HG03066 (cell line): Measurements from ENCODE around the gene ARF5.

Source experiments
- ATAC-seq: cut with Tn5 transposase; IDR thresholded peaks from one replicate; pipeline ENCODE4 v1.9.1; 2021; ENCODE audit warnings: low read depth; ENCODE audit not compliant: unreplicated experiment

ARF5 gene

DNA sequence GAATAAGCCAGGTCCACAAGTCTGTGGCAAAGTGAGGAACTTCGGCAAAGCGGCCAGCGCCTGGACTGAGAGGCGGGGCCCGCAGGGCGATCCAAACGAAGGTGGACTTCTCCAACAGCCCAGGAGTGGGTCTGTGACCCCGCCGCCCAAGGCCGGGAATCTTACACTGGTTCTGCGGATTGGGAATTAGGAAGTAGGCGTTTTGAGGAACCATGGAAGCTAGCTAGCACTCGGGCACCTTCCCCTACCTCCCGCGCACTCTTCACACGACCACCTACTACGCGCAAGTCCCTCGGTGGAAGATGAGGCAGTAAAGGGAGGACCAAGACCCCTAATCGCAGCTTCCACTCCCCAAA is 570 bp upstream of the ARF5 start:
- no peak for ATAC-seq

DNA sequence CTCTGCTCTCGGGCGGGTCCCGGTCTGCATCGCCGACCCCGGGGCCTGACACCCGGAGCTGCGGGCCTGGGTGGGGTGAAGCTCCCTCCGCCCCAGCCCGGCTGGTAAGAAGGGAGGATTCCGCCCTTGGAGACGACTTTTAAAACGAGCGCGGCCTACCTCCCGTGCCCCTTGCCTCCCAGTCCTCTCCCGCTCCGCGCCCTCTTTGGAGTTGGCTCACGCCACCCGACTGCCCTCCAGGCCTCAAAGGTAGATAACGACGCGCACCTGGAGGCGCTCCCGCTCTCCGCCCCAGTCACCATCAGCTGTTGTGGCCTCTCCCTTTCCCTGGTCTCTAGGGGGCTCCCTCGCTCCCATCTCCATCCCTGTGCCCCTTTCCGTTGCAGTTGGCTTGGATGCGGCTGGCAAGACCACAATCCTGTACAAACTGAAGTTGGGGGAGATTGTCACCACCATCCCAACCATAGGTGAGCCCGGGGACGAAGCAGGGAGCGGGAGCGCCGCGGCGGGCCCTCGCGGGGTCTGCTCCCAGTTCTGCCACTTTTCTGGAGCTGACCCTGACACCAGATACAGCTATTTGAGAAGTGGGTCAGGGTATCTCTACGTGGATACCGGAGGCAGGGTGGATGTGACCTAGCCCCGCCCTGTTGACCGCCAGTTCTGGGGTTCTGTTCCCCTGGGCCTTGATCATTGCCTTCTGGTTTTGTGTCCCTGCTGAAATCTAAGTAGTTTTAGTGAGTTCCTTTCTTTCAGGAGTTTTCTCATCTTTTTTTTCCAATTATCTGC is 679 bp downstream of the ARF5 start:
- peak; percentile 29 for ATAC-seq

DNA sequence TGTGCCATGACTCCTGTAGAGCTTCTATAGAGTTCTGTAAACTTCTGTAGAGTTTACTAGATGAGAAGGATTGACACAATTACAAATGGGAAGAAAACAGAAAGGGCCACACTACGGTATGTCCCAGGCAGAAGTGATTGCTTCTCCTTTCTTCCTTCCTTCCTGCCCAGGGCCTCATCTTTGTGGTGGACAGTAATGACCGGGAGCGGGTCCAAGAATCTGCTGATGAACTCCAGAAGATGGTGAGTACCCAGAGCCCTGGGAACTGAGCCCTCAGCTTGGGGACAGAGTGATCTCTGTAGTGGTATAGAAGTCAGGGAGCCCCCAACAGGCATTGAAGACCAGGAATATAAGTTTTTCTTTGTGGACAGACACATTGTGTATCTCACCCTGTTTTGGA is 1.7 kb downstream of the ARF5 start:
- no peak for ATAC-seq

DNA sequence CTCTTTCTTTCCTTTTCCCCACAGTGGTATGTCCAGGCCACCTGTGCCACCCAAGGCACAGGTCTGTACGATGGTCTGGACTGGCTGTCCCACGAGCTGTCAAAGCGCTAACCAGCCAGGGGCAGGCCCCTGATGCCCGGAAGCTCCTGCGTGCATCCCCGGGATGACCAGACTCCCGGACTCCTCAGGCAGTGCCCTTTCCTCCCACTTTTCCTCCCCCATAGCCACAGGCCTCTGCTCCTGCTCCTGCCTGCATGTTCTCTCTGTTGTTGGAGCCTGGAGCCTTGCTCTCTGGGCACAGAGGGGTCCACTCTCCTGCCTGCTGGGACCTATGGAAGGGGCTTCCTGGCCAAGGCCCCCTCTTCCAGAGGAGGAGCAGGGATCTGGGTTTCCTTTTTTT is 3.0 kb downstream of the ARF5 start:
- no peak for ATAC-seq

DNA sequence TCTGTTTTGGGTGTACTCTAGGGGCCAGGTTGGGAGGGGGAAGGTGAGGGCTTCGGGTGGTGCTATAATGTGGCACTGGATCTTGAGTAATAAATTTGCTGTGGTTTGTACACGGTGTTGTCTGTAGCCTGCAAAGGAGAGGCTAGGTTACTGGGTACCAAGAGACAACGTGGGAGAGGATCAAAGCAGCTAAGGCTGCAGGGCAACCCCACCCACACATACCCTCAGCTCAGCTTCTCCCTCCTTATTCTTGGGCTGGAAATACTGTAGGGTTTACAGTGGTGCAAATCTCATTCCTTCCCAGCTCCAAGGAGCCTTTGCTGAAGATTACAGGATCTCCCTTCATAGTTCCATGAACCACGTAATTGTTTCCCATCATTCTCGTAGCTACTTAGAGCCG is 3.4 kb downstream of the ARF5 start:
- ATAC-seq: no peak

DNA sequence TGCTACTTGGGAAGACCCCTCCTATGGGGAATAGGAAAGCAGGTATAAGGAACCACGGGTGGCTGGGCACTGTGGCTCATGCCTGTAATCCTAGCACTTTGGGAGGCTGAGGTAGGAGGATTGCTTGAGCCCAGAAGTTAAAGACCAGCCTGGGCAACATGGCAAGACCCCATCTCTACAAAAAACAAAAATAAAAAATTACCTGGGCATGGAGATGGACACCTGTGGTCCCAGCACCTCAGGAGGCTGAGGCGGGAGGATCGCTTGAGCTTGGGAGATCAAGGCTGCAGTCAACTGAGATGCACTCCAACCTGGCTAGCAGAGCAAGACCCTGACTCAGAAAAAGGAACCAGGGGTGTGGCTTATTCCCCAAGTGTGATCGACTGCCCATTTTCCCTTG is 4.3 kb downstream of the ARF5 start:
- no peak for ATAC-seq

DNA sequence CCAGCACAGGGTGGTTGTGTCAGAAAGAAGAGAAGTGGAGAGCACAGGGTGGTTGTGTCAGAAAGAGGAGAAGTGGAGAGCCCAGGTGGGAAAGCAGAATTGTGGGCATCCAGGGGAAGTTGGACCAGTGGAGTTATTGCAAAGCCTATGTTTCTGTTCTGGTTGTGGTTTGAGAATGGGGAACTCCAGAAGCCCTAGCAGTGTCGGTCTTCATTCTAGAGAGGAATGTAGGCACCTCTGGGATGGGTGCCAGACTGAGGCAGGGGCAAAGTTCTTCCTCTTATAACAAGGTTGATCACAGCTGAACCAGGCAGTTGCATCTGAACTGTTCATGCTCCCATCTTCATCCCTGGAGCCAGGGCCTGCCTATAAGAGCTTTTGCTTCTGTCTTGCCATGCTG is 6.3 kb downstream of the ARF5 start:
- ATAC-seq: no peak

DNA sequence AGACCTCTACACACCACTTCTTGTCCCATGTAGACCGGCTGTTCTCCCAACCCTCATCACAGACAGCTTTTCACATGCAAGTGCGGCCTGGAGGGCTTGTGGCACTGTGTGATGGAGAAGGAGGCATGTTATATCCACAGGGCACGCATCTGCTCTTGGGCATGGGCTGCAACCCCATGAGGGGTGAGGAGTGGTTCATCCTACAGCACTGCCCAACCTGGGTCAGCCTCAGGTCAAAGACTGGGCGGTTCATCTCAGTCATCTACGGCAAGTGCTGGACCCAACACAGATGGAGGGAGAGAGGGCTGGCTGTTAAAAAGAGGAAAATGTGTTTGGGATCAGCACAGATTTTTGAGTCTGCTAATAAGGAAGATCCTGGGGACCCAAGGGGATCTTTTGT is 7.5 kb downstream of the ARF5 start:
- no peak for ATAC-seq

DNA sequence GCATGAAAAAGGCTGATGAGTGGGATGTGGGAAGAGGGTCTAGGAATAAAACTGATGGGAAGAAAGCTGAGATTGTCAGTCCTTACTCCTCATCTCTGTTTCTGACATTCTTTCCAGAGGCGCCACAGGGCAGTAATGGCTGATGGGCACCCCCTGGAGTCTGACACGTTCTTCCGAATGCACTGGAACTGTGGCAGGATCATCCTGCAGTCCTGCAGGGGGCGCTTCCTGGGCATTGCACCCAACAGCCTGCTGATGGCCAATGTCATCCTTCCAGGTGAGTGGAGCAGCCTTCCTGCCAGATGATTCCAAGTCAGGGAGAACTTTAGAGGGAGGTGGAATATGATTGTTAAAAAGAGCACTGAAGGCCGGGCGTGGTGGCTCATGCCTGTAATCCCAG is 10.1 kb downstream of the ARF5 start:
- ATAC-seq: no peak

DNA sequence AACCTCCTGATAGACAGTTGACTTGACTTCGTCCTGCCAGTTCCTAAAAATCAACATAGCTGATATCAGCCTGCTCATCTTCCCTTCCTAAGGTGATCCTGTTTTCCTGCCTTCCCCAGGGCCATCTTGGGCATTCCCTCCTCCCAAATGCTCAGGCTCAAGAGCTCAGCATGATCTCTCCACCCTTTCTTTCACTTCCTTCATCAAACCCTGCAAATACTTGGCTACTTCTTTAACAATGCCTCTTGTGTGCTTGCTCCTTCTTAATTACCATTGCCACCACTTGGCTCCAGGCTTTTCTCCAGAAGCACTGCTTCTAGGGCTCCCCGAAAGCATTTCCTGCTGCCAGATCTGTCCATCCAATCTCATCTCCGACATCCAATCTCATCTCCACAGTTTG is 12.7 kb downstream of the ARF5 start:
- ATAC-seq: no peak

DNA sequence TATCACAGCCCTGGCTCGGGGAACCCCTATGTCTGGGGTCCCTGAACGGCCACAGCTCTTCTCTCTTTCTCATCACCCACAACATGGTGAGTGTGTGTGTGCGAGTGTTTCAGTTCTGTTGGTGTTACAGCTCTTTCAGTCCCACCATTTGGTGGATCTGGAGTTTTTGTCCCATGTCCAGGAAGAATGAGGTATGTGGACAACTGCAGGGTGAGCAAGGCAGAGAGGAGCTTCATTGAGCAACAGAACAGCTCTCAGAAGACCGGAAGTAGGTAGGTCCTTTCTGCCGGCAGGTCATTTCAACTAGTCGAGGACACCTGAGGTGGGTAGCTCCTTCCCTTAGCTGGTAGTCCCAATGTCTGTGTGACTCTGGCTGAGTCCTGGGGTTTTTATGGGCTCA is 20.2 kb downstream of the ARF5 start:
- no peak for ATAC-seq

DNA sequence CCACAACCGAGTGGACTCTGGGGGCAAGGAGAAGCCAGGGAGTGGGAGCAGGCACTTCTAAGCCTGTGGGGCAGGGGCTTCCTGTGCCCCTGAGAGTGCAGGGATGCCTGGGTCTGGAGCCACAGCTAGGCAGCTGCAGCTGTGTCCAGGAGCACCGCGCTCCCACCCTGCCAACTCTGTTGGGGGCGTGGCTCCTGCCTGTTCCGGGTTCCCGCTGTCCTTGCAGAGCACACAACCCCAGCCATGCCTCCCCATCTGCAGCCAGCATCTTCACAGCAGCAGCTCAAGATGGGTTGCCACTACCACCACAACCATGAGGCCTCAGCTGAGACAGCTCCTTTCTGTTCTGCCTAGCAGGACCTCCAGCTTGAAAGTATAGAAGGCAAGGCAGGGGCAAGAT is 21.1 kb downstream of the ARF5 start:
- ATAC-seq: no peak

DNA sequence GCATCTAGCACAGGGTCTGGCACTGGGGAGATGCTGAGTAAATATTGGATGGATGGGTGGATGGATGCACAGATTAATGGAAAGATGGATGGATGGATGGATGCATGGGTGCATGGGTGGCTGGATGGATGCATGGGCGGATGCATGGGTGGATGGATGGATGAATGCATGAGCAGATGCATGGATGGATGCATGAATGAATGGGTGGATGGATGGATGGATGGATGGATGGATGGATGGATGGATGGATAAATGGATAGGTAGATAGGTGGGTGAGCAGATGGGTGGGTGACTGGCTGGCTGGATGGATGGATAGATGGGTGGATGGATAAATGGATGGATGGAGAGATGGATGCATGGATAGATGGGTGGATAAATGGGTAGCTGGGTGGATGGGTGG is 24.1 kb downstream of the ARF5 start:
- no peak for ATAC-seq

DNA sequence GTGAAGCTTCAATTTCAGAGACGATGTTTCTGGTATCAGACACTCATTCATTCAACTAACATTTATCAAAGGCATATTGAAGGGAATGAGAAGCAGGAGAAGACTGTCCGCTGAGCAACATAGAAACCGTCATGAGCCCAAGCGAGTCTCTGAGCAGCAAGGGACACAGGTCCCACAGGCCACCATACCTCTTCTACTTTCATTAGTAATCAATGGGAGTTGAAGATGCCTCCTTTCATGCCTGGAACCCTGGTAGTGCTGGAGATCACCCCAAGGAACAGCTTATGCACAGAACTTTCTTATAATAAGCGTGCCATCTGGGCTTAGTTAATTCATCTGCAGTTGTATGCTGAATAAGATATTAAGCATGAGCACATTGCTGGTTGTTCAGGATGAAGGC is 28.5 kb downstream of the ARF5 start:
- ATAC-seq: no peak

DNA sequence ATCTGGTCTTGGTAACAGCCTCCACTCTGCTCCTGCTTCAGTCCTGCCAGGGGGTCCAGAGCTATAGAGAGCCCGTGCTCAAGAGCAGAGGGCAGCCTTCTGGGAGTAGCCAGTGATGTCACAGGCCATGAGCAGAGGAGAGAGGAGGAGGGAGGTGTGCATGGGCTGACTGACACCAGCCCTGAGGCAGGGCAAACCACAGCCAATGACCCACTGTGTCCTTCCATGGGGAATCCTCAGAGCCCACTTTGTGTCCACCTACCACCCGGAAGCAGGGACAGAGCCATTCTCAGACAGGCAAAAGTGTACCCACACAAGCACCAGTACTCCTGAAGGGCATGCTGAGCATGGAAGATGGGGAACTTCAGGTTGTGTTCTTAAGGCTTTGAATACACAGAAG is 29.8 kb downstream of the ARF5 start, which contains the start of gene PAX4:
PAX4 (minus strand) TSS at position 101 of the 400 bp plus-strand sequence. CDS start 2,214 bp downstream, outside the sequence.
- ATAC-seq: no peak

DNA sequence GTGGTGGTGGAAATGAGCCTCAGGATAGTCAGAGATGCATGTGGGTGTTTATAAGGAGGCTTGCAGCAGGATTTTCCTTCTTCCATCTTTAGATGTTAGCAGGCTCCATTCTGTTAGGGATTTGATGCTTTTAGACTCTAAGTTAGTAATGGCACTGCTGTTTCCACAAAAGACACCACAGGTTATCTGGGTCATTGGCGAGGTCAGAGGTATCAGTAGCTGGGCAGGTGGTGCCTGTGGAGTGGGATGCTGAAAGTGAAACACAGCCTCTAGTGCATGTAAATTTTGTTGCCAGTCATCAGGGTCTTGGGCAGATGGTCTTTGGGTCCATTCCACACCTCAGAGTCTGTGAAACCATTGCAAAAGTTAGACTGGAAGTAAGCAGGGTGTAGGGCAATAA is 30.6 kb downstream of the ARF5 start:
- ATAC-seq: no peak

DNA sequence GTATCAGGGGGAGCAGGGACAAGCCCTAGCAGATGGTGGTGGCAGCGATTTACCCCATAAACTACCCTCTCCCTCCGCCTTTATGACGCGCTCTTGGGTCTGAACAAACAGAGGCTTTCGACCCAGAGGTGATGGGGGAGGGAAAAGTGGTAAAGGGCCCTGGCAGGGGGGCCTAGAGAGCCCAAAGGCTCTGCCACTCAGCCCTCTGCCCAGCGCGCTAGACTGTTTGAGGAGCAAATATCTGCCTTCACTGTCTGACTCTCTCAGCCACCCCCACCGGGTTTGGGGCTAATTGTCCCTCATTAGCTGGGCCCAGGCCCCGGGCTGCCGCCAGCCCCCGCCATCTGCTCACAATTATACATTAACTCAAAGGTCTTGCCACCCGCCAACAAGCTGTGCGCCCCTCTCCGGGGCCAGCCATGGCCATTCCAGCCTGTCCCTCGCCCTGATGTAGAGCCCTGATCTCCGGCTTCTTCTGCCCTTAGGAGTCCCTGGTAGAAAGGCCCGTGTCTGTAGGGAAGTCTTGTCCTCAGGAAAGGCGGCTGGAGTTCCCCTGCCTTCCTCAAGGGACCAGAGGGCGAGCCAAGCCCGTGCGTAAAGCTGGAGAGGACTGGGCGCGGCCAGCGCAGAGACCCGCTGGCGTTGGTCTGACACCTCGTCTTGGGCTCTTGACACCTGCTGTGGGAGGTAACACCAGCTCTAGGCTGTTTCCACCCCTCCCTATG is 31.6 kb downstream of the ARF5 start:
- no peak for ATAC-seq

DNA sequence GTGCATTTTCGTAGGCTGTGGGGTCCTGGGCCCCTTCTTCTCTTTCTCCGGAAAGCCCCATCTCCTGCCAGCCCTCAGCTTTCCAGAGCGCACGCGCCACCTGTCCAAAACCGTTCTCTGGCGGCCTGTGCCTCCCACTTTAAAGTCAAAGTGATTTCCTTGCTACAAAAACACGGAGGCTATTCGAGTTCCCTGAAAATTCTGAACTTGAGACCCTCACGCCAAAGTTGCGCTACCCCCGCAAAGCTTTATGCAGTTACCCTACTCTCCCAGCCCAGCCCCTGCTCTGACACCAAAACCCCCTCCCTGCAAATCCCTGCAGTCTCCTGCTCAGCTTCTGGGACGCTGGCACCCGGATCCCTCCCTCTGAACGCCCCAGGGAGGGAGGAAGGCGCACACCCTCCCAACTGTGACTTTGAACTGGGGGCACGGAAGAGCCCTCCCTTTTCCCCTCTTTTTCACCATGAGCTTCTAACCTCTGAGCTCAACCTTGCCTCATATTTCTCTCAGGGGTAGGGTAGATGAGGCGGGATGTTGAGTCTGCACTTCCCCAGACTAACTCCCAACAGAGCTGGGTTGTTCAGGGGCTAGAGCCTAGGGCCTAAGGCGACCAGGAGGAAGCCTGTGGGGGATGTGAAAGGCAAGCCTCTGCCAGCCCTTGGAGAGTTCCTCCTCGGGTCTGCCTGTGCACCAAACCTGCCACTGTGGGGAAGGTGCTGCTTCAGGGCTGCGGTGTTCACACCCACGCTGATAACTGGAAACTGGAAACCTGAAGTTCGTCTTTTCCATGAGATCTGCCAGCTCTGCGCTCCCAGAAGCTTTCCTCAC is 32.4 kb downstream of the ARF5 start:
- no peak for ATAC-seq

DNA sequence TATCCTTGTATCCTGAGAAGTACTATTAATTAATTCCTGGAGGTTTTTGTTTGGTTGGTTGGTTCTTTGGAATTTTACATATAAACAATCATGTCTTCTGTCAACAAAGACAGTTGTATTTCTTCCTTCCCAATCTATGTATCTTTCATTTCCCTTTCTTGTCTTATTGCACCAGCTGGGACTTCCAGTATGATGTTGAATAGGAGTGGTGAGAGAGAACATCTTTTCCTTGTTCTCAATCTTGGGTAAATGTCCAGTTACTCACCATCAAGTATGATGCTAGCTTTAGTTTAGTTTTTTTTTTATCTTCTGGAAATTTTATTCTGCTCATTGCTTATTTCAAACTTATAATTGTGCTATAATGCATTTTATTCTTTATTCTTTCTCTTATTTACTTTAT is 37.1 kb downstream of the ARF5 start:
- ATAC-seq: no peak

DNA sequence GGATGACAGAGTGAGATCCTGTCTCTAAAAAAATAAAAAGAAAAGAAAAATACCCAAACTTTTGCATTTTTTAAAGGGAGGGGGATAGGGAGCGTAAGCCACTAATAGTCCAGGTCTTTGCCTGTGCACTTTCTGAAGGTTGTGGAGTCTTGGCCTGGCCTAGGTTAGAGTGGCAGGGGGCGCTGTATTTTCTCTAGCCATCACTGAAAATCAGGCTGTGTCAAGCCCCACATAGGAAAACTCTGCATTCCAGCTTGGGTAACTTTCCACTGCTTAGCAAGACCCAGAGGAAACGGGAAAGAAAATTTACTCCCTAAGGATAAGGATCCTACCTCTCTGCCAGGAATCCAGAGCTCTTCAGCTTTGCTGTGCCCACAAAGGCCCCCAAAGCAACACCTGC is 40.2 kb downstream of the ARF5 start:
- no peak for ATAC-seq

DNA sequence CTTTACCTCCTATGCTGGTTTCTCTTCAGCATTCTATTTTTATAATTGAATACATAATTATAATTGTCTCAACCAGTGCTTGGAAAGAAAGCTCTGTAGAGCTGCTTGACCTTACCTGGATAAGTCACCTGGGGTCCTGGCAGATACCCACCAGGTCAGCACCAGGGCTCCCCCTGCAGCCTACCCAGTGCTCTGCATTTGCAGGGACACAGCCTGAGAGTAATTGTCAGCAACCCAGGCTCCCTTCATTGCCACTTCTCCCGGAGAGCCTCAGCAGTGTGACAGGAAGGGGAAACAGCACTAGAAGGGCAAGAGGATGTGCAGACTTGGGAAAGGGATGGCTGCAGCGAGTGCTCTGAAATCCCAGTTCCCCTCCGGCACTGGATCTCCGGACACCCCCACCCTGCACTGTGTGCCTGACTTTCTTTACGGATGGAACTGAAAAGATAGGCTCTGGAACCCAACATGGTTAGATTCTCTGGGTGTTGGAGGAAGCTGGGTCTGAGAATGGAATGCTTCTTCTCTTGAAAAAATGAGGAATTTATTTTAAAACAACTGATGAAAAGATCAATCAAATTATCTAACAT is 41.1 kb downstream of the ARF5 start:
- peak; percentile 63 for ATAC-seq
